Activated CD8-positive, alpha-beta memory T cell treated with anti-CD3 and anti-CD28 coated beads for 4 hours (primary cell): Measurements from ENCODE around the gene PTPA.
A peak's percentile ranks its signal among the peaks of the same experiment; 100 is the strongest.
"Not testable (repeated sequence)": the region's sequence is repeated elsewhere in the genome, so short reads cannot be mapped to it uniquely, and the experiment has no call there.

Experiments used
- DNase-seq, 2 donors: peaks; one replicate each; pipeline ENCODE4 v3.0.0-alpha.2; 2020; ENCODE audit warnings: low read depth in 2 of 2

Gene PTPA

GRCh38 chr9:129108805-129109536 lies 2.2 kb upstream of the PTPA start:
- DNase-seq: no peak

GRCh38 chr9:129109537-129109903 lies 1.7 kb upstream of the PTPA start:
- no peak for DNase-seq

- no peak for DNase-seq
These were observed 1.1 kb upstream of the PTPA start for GRCh38 chr9:129109952-129110739.

- DNase-seq: no peak
These were observed 425 bp downstream of the PTPA start for GRCh38 chr9:129111528-129112151.

GRCh38 chr9:129112526-129112925 lies 1.3 kb downstream of the PTPA start:
- DNase-seq: not testable (repeated sequence)

- no peak for DNase-seq
These were observed 2.6 kb downstream of the PTPA start for GRCh38 chr9:129113645-129114304.

GRCh38 chr9:129118799-129119198 lies 7.6 kb downstream of the PTPA start:
- no peak for DNase-seq

- no peak for DNase-seq
These were observed 10.3 kb downstream of the PTPA start for GRCh38 chr9:129121483-129121882.

GRCh38 chr9:129122133-129122532 lies 10.9 kb downstream of the PTPA start:
- DNase-seq: no peak

- DNase-seq: not testable (repeated sequence)
These were observed 11.8 kb downstream of the PTPA start for GRCh38 chr9:129122976-129123375.

- DNase-seq: no peak
These were observed 13.4 kb downstream of the PTPA start for GRCh38 chr9:129124506-129125069.

GRCh38 chr9:129125478-129125877 lies 14.3 kb downstream of the PTPA start:
- DNase-seq: no peak

- no peak for DNase-seq
These were observed 15.8 kb downstream of the PTPA start for GRCh38 chr9:129126749-129127618.

GRCh38 chr9:129128689-129129088 lies 17.5 kb downstream of the PTPA start:
- no peak for DNase-seq

- DNase-seq: not testable (repeated sequence)
These were observed 19.1 kb downstream of the PTPA start for GRCh38 chr9:129130271-129130670.

- DNase-seq: no peak
These were observed 19.6 kb downstream of the PTPA start for GRCh38 chr9:129130791-129131190.

GRCh38 chr9:129131300-129132145 lies 20.3 kb downstream of the PTPA start:
- DNase-seq: peak; percentile 67 to 74

- DNase-seq: no peak
These were observed 21.9 kb downstream of the PTPA start for GRCh38 chr9:129133082-129133481.

- no peak for DNase-seq
These were observed 24.3 kb downstream of the PTPA start for GRCh38 chr9:129135476-129135875.

GRCh38 chr9:129136446-129137035 lies 25.3 kb downstream of the PTPA start:
- no peak for DNase-seq
